Stimulated activated naive CD8-positive, alpha-beta T cell treated with anti-CD3 and anti-CD28 coated beads, Interleukin-15, Interleukin-2, amounts not matched to agents 100 U/mL and 50 U/mL, for 24 hours (primary cell): ENCODE measurements around the gene DTNB.
A peak's percentile ranks its signal among the peaks of the same experiment; 100 is the strongest.

ENCODE experiments used
- ATAC-seq: fragments of 150-1000 bp; cut with Tn5 transposase; one replicate; pipeline ENCODE4 v1.10.0; 2021
- DNase-seq: peaks from one replicate; pipeline ENCODE4 v3.0.0; 2021

The DTNB gene

GRCh38 chr2:25341011-25341727 is 332.2 kb downstream of the DTNB start:
- DNase-seq (peak; percentile 57), ATAC-seq (peak; percentile 3)

GRCh38 chr2:25340181-25340921 is 333.0 kb downstream of the DTNB start:
- ATAC-seq (no peak), DNase-seq (peak; percentile 58)

GRCh38 chr2:25339791-25340180 is 333.6 kb downstream of the DTNB start:
- DNase-seq, result no peak
- no peak for ATAC-seq

GRCh38 chr2:25339211-25339674 is 334.1 kb downstream of the DTNB start:
- DNase-seq, result no peak

GRCh38 chr2:25338401-25338800 is 335.0 kb downstream of the DTNB start:
- ATAC-seq (no peak), DNase-seq (no peak)

More at GRCh38 chr2:25339211-25339674, 334.1 kb downstream of the DTNB start:
- ATAC-seq, result no peak

- DNase-seq (no peak), ATAC-seq (no peak)
Observed at GRCh38 chr2:25337891-25338290, 335.5 kb downstream of the DTNB start.

- ATAC-seq (no peak), DNase-seq (no peak)
Observed at GRCh38 chr2:25337276-25337675, 336.1 kb downstream of the DTNB start.

GRCh38 chr2:25336383-25336841 is 337.0 kb downstream of the DTNB start:
- ATAC-seq, result no peak
- DNase-seq, result no peak

- ATAC-seq, result no peak
- no peak for DNase-seq
Observed at GRCh38 chr2:25335971-25336370, 337.4 kb downstream of the DTNB start.

GRCh38 chr2:25335204-25335603 is 338.2 kb downstream of the DTNB start:
- ATAC-seq (no peak), DNase-seq (no peak)

GRCh38 chr2:25334482-25334881 is 338.9 kb downstream of the DTNB start:
- ATAC-seq, result no peak

GRCh38 chr2:25333981-25334380 is 339.4 kb downstream of the DTNB start:
- no peak for DNase-seq
- no peak for ATAC-seq

More at GRCh38 chr2:25334482-25334881, 338.9 kb downstream of the DTNB start:
- no peak for DNase-seq

GRCh38 chr2:25332571-25332970 is 340.8 kb downstream of the DTNB start:
- no peak for ATAC-seq
- DNase-seq, result no peak

- peak; percentile 78 for DNase-seq
- peak; percentile 89 for ATAC-seq
Observed at GRCh38 chr2:25331686-25332365, 341.6 kb downstream of the DTNB start.

- ATAC-seq, result no peak
- no peak for DNase-seq
Observed at GRCh38 chr2:25330937-25331336, 342.4 kb downstream of the DTNB start.

- DNase-seq, result no peak
- no peak for ATAC-seq
Observed at GRCh38 chr2:25330273-25330672, 343.1 kb downstream of the DTNB start.

GRCh38 chr2:25328152-25329085 is 345.0 kb downstream of the DTNB start:
- DNase-seq (no peak), ATAC-seq (no peak)
